Inflammatory macrophage treated with lipopolysaccharide for 1 hour (primary cell): ENCODE measurements around the gene ERG.
A peak's percentile ranks its signal among the peaks of the same experiment; 100 is the strongest.

Experiments used
- DNase-seq, 2 donors: peaks; one replicate each; pipeline ENCODE4 v3.0.0-alpha.2; 2020 to 2022

ERG gene

DNA sequence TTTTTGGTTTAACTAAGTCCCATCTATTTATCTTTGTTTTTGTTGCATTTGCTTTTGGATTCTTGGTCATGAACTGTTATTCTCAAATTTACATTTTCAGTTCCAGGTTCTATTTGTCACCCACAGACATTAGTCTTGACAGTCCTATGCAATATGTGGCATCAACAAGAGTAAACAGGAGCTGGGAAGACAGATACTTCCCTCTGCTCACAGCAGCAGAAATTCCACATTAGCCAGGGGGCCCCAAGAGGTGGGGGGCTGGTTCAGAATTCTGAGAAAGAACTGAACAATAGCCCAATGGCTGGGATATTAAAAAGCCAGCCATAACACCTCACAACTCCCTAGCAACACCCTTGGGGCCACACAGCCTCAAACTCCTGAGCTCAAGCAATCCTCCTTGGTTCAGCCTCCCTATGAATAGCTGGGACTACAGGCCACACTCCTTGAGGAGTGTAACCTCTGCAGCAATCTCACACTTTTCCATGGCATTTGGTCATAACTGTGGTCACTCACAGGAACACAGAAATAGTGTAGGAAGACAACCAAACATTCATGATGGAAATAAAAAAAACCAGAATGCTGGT lies 67.8 kb downstream of the ERG start:
- no peak for DNase-seq

DNA sequence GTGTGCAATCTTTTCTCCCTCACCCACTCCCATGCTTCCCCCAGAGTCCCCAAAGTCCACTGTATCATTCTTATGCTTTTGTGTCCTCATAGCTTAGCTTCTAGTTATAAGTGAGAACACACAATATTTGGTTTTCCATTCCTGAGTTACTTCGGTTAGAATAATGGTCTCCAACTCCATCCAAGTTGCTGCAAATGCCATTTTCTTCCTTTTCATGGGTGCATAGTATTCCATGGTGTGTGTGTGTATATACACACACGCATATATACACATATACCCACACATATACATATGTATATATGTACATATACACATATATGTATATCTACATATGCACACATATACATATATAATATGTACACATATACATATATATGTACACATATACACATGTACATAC lies 69.3 kb downstream of the ERG start:
- no peak for DNase-seq

DNA sequence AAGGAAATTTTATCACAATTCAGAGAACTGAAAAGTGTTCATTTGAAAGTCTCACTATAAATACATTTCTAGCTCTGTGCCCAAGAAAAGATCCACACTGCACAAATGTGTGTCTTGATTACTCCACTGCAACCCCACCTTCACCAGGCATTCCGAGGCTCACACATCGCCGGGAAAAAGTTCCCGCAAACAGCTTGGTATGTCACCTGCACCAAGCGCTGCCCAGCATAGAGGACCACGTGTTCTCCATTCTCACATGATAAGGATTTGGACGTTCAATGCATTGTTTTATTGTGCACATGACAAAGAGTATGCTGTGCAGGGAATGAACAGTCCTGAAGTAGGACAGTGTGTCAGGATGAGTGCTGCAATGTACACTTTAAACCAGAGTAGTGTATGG lies 70.1 kb downstream of the ERG start:
- DNase-seq: no peak

DNA sequence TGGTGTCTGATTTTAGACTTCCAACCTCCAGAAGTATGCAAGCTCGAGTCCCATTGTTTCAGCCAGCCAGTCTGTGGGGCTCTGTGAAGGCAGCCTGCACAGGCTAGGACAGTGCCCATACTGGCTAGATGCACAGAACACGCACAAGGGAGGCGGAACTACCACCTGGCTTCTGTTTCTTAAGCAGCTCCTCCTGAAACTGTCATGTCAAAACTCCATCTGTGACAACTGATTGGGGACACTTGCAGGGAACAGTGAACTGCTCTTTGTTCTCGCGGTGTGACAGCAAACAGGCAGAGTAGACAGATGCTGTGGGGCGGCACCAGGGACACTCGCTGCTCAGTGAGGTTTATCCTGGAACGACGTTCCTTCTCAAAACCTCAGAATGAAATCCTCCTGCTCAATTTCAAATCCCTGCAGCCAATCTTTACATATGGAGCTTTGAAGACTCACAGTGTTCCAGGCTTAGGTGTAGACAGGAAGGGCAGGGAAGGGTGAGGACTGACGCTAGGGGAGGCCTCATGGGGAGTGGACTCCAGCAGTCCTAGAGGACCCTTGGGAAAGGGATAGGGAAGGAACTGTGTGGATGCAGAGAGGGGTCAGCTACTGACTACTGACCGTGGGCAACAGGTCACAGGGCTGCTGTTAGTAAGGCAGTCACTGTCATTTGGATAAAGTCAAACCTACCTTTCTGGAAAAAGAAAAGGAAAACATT lies 73.8 kb downstream of the ERG start:
- no peak for DNase-seq

DNA sequence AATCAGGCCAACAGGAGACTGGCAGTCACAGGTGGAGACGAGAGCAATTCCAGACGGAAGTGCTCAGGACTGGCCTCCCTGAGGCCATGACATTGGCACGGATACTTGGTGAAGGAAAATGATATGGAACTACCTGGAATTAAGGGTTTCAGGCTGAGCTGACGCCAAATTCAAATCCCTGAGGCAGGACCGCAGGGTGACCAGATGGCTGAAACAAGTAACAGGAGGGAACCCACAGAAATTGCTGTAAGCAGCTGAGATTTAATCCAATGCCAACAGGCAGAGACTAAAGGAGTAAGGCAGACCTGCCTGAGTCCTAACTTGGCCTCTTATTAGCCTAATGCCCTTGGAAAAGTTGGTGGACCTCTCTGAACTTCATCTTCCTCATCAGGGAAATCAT lies 76.2 kb downstream of the ERG start:
- no peak for DNase-seq

DNA sequence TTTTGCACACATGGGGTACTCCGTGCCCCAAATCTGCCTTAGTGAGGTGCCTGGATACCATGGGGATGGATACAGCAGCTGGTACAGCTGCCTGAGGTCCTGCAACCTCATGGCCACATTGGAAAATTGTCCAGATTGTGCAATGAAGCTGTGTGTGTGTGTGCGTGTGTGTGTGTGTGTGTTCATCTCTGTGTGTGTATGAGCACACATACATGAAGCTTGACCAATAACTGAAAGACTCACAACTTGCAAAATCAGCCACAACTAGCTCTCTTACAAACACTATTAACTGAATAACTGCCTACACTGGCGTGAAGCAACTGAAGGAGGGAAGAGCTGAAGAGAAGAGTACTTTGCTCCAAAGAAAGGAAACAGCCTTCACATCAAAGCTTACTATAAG lies 78.1 kb downstream of the ERG start:
- DNase-seq: peak; percentile 22 to 33

DNA sequence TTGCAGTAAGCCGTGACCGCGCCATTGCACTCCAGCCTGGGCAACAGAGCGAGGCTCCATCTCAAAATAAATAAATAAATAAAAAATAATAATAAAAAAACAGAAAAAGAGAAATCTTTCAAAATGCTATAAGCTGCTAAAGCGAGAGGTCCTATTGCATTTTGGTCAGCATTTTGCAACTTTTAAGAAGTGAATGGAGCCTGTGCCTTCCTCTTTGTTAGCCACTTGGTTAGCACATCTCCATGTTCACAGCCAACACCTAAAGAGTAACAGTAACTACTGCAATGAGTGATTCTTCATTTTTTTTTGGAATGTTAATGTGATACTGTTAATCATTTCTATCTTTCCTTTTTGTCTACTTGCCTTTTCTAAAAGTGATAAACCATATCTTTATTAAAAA lies 80.6 kb downstream of the ERG start:
- peak in 1 of 2 donors; percentile 24 for DNase-seq

DNA sequence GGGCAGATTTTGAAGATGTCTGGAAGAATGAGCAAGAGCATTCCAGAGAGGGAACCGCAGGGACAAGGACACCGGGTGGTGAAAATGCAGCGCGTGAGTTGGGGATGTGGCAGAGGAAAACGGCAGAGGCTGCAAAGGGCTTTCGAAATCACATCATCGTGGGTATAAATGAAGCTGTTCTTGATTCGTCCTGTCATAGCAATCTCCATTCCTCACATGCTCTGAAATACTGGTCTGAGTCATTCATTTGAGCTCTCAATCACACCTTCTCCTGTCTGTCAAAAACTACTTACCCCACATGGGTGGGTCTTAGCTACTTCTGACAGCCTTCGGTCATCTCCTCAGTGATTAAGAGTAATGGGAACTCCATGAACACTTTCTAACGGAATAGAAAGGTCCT lies 81.5 kb downstream of the ERG start:
- DNase-seq: no peak

DNA sequence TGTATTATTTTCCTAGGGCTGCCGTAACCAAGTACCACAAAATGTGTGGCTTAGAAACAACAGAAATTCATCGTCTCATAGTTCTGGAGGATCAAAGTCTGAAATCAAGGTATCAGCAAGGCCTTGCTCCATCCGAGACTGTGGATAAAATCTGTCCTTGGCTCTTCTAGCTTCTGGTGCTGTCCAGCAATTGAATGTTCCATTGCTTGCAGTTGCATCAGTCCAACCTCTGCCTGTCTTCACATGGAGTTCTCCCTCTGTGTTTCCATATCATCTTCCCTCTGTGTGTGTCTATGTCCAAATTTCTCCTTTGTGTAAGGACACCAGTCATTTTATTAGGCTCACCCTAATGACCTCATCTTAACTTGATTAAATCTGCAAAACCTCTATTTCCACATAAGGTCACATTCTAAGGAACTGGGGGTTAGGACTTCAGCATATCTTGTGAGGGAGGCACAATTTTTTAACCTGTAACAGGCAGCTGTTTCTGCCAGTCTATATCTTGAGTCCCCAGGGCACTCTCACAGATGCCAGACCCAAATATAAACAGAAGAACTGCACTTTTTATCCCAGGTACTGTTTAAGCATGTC lies 84.2 kb downstream of the ERG start:
- DNase-seq: no peak

DNA sequence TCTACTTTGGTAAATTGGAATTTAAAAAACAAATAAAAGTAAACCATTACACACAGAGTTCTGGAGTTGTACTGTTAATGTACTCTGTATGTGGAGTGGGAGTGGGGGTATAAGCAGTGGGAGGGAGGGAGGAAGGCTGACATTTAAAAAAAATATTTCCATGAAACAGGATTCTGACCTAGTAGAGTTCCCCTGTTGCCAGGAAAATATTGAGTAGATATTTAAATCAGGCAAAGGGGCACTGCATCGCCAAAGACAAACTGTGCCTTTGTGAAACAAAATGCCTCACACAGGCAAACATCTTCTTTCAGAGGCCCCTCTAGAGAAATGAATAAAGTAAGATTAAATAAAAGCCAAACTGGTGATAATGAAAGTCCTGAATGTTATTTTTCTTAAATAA lies 87.8 kb downstream of the ERG start:
- no peak for DNase-seq

DNA sequence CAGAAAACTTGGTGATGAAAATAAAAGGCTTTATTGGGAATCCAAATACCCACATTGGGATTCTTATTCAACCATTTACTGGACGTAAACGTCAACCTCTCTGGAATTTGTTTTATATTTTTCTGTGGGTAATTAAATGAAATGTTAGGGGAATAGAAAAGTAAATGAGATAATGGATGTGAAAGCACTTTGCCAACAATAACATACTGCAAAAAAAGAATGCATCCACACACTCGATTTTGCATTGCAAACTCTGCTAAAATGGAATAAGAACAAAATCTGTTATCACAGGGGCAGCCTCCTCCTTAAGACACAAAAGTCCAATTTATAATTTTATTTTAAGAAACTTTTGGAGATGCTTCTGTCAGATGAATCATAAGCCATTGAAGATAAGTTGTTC lies 88.4 kb downstream of the ERG start:
- no peak for DNase-seq

DNA sequence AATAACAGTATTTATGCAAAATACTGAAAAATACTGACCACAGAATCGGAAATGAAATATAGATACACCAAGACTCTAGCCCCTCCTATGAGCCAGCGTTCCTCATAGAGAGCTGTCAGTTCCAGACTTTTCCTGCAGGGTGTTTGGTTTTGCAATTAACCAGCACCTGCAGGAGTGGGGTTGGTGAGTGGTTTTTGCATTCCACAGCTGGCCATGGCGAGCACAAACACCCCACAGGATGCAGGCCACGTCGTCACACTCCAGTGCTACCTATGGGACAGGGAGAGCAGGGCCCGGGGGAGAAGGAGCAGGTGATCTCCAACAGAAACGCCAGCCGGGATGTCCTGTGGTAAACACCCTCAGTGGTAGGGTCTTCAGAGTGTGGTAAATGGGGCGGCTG lies 94.1 kb downstream of the ERG start:
- no peak for DNase-seq

DNA sequence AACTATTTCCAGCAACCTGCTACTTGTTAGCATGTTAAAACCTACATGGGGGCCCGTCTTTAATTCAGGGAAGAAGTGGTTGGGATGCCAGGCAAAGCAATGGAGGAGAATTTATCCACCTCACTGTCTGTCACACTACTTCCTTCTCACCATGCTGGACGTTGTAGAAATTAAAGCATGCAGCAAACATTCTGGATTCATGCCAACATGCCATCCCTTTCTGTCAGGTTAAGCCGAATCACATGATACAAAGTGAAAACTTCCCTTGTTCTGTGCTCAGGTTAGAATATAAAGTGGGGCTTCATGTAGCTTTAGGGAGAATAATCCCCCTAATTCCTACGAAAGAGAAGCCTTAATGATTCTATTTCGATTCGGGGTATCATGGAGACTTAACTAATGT lies 95.5 kb downstream of the ERG start:
- no peak for DNase-seq

DNA sequence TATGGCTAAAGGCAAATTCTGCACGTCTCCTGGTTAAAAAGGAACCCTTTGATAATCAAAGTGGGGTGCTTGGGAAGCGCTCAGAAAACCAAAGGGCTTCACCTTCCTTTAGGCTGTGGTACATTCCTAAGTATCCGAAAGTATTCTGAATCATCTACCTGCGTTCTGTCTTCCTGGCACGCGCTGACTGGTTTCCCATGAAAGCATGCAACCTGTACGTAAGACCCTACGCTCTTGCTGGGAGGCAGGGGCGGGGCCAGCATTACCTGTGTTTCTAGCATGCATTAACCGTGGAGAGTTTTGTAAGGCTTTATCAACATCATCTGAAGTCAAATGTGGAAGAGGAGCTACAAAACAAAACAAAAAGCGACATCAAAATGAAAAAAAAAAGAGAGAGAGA lies 96.0 kb downstream of the ERG start:
- no peak for DNase-seq

DNA sequence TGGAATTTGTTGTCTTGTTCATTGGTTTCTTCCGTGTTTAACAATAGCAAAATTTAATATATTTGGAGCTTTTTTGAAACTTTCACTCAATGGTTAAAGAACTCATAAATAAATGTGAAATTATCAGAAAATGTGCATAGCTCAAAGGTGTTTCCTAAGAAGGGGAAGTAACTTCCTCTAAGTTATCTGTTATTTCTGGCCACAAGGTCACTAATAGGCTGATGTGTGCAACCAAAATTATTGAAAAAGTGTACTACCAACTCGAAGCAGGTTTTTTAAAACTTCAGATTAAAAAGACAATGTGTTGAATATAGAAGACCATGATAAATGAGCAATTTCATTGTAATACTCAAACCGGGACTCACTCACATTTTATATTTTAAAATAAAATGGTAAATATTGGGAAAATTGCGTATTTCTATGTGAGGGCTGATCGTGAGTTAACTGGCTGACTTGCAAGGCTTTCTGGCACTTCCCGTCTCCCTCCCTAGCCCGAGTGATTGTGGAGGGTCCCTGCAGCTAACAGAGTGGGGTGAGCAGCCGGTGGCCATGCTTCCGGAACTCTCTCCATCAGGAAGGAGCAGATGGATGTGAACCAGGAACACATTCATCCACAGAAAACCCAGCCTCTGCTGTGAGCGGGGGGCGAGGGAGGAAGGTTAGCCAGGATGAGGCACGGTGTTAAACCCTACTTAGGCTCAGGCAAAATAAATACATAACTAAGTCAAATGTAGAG lies 96.9 kb downstream of the ERG start:
- DNase-seq: no peak

DNA sequence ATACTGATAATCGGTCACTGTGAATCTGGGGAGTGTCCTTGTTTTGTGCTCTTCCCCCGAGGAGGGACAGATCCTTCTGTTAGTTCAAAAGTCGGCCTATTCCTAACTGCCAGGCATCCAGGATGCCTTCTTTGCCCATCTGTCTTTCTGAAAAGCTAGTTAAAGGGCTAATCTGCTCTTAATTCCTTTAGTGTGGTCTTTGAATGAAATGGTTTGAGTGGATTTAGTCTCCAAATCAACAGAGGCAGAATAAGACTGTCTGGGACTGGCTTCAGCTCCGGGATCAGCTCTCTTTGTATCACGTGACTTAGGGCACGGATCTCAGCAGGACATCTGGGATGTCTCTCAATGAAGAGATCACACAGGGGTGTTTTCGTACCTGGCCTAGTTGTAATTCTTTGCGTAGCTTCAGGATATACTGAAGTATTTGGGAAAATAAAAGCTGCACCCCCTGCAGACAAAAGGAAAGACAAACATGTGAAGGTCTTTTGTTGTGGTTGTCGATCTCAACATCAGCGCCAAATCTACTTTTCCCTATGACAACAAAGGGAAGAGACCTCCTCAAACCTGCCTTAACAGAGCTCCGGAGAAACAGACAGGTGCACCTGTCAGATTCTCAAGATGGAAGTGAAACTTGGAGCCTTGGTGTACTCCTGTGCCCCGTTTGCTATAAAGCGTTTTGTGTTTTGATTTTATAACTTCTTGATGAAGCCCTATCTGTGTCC lies 97.9 kb downstream of the ERG start:
- DNase-seq: no peak

DNA sequence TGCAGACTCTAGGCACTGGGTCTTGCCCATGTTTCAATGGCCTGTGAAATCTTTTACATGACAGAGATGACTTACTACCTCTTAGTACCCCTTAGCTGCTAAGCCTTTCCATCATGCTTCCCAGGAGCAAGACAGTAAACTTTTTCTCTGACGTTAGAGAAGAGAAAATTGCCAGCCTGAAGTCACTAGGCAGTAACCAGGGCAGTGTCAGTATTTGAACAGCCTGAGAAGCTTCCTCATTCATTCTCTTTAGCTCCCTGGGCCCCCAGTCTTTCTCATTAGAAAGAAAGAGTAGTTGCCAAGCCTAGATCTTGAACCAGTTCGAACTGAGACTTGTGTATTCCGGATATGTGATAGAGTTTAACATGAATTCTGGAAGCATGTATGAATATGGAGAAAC lies 99.2 kb downstream of the ERG start:
- no peak for DNase-seq

DNA sequence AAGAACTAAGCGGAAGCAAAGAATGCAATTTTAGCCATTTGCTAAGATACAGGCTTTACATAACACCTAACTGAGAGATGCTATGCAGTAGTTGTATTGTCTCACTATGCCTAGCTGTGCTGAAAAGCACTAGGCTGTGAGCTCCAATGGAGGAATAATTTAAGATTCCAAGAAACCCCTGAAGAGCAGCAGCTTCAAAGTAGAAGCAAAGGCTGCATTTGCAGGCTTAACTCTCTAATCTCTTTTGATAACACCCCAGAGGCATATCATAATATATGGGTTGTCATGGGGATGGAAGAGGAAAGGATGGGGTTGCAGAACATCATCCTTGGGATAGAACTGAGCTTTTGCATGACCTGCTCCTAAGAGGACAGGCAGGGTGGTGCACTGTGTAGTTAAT lies 102.0 kb downstream of the ERG start:
- no peak for DNase-seq

DNA sequence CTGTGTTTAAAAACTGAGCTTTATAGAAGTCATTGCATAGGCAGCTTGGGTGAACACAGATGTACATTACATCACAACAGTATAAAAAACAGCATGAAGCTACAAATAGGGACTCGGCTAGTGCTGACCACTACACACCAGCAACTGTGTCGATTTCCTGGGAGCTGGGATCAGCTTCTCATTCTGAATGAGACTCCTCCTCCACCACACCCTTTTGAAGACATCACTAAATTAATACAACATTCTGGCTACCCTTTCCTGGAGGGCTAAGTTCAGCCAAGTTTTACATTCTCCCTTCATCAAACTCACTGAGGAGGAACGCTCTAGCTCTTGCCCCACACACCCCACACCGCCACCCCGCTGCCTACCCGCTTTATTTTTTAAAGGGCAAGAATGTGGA lies 102.7 kb downstream of the ERG start:
- no peak for DNase-seq

DNA sequence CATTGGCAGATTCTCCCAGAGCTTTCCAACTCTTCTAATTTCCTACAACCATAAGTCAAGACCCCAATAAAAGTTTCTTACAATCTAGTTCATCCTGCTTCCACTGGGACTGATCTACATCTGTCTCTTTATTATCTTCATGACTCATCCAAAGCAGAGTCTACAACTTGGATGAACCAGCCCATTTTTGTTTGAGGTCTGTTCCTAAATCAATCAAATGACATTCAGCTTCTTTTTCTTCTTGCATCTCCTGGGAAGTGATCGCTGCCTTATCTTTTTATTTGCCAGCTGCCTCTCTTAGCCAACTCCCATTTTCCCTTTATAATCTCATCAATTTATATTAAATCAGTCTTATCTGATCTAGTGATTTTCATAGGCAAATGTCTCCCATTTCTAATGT lies 105.6 kb downstream of the ERG start:
- no peak for DNase-seq

DNA sequence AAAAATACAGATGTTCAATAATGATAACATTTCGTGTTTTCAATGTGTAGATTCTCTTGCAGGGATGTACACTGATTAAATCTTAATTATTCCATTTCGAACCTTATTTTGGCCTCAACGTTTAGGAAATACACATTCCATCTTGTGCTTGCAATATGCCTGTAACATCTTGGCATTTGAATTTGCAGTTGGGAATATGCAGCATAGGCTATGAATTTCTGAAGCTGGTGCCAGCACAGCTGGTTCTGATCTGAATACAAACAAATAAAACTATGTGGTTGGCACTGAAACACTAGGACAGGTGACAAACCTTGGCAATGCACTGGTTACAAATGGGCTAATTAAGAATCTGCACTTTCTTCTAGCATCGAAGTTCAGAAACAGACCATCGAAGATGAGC lies 108.4 kb downstream of the ERG start:
- no peak for DNase-seq

DNA sequence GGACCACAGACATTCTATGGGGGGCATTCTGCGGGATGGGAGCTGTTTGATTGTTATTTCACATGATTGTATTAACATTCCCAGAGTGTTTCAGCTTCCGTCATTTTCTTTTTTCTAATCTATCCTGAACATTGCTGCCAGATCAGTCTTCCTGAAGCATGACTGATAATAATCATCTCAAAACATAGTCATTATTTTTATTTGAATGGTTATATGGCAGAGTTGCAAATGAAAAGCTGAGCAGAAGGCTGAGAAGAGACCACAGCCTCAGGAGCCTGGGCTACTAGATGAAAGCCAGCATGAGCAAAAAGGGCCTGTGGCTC lies 109.0 kb downstream of the ERG start:
- no peak for DNase-seq

DNA sequence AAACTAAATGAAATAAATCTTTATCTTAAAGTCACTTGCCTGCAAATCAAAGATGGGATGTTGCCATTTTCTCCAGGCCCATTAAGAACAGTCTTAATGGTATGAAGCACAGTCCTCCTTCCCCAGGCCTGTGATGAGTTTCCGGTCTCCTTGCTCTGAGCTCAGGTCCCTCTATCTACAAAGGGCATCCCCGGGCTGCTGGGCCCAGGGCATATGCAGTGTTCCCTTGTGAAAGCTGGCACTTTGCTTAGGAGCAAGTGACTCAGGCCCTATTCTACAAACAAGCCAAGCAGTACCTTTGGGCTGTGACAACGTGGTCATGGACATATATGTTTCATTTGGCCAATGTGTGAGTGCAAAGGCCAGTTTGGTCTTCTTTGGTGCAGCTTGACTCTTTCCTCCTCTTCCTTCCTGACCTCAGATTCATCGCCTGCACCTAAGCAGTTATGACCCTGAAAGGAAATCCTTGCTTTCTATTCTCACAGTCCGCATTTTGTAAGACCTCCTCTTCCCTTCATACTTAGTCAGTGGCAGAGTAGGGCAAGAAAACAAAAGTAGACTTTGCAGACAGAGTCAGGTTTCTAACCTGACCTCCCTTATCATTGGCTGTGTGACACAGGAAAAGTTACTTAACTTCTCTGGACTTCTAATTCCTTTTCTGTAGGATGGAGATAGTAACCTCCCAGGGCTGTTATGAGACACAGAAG lies 109.5 kb downstream of the ERG start:
- no peak for DNase-seq
